Mucosa of descending colon (tissue), 3 donors: ENCODE data around the gene PCDH12. TPM values are rescaled to one million over a fixed set of nuclear protein-coding genes. Genes with fewer than 3 reads are reported as not detected.

Experiments used
- ATAC-seq: fragments of 200-7000 bp; cut with Tn5 transposase; one replicate; pipeline ENCODE4 v1.9.1; 2020; ENCODE audit warnings: mild to moderate bottlenecking, moderate library complexity
- DNase-seq, 3 donors: peaks; one replicate each; pipeline ENCODE4 v3.0.0-alpha.2; 2020
- H3K36me3 ChIP-seq: fragments of 200-600 bp; one replicate; pipeline ENCODE4 v1.8.0; 2021; ENCODE audit warnings: low read depth, mild to moderate bottlenecking
- H3K4me1 ChIP-seq: fragments of 200-600 bp; one replicate; pipeline ENCODE4 v1.8.0; 2021; ENCODE audit warnings: low read depth, mild to moderate bottlenecking
- H3K4me3 ChIP-seq: fragments of 200-600 bp; one replicate; pipeline ENCODE4 v1.8.0; 2021; ENCODE audit warnings: mild to moderate bottlenecking
- H3K9me3 ChIP-seq: fragments of 200-600 bp; one replicate; pipeline ENCODE4 v1.8.0; 2021; ENCODE audit warnings: mild to moderate bottlenecking
- intact Hi-C, 2 donors: fragments of 100-400 bp; cut with DNase I in 1 of 2; cut with micrococcal nuclease in 1 of 2; formaldehyde crosslinking; loops; one replicate each; pipeline versions ENCODE4 v1.11.0 to v1.11.1; 2022; cut with DNase I, micrococcal nuclease
- total RNA-seq, 3 donors: library from RNA; stranded (reverse); fragmentation: NEBNext Ultra II Directional in 2 of 3; extraction: Animal tissue kit (Norgen Biotek cat#: 25700) in 2 of 3; gene quantifications; one replicate each; pipeline versions ENCODE4 v1.2.1 to v1.2.4, GENCODE V29; 2021 to 2023
- TF ChIP-seq, protein P1 (sequence below): fragments of 200-600 bp; IDR thresholded peaks from one replicate; pipeline ENCODE4 v1.8.0; 2022; ENCODE audit warnings: antibody characterized with exemption, mild to moderate bottlenecking
- donor health status: DM: no; HTN: no; CAD: no; lungs with moderate emphysema.
- donor health status: DM: no; HTN: no; CAD: no.
- donor health status: DM: no; HTN: yes; CAD: no.

The PCDH12 gene
- total RNA-seq, 3 donors from 2014 or later, result 1.2 to 3.2 (median 2.2) TPM

DNA sequence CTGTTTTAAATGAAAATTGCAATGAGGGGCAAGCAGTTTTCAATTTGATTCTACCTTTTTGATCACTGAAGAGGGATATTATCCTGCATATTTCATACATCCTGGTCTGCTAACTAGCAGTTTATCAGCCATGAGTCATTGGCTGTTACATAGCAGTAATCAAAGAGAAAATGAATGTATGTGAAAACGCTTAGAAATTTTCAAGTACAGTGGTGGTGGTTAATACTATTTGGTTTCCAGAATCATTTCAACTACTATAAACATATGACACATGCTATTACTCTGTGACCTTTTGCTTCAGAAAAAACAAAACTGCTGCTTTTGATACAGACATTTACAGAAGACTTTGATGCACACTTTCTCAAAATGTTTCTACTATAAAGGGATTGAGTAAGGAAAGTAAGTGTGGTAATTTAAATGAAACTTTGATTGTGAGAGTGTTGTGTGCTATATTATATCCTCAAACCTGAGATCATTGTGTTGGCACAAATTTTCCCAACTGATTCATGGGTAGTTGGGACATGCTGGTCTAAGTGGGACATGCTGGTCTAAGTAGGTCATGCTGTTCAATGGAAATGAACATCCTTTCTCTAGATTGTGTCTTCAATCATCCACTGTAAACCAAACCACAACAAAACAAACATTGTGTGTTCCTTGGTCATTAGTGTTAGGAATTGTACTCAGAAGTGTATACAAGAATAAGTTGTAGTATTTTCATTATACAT, 16.0 kb upstream of the PCDH12 start:
- H3K9me3 ChIP-seq, result no peaks in the 10 kb centered on the region
- no peaks in the 10 kb centered on the region for H3K36me3 ChIP-seq
- TF ChIP-seq, protein P1, sequence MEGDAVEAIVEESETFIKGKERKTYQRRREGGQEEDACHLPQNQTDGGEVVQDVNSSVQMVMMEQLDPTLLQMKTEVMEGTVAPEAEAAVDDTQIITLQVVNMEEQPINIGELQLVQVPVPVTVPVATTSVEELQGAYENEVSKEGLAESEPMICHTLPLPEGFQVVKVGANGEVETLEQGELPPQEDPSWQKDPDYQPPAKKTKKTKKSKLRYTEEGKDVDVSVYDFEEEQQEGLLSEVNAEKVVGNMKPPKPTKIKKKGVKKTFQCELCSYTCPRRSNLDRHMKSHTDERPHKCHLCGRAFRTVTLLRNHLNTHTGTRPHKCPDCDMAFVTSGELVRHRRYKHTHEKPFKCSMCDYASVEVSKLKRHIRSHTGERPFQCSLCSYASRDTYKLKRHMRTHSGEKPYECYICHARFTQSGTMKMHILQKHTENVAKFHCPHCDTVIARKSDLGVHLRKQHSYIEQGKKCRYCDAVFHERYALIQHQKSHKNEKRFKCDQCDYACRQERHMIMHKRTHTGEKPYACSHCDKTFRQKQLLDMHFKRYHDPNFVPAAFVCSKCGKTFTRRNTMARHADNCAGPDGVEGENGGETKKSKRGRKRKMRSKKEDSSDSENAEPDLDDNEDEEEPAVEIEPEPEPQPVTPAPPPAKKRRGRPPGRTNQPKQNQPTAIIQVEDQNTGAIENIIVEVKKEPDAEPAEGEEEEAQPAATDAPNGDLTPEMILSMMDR, result no peak
- ATAC-seq (no peak), DNase-seq (no peak)
- no peak overlapping the region for H3K4me3 ChIP-seq
- H3K4me1 ChIP-seq, result peaks cover 18% of the 10 kb centered on the region
- intact Hi-C loops, result no loop called here

GRCh38 chr5:141969783-141970771, 12.1 kb upstream of the PCDH12 start:
- Histone ChIP-seq H3K4me1 (peaks cover 18% of the 10 kb centered on the region), H3K4me3 (peak overlapping the region; percentile 45), H3K9me3 (no peaks in the 10 kb centered on the region), H3K36me3 (no peaks in the 10 kb centered on the region)
- DNase-seq, result peak in 1 of 3 donors; percentile 32
- TF ChIP-seq, protein P1, result no peak
- intact Hi-C loops, result no loop called here
- peak; percentile 43 for ATAC-seq

DNA sequence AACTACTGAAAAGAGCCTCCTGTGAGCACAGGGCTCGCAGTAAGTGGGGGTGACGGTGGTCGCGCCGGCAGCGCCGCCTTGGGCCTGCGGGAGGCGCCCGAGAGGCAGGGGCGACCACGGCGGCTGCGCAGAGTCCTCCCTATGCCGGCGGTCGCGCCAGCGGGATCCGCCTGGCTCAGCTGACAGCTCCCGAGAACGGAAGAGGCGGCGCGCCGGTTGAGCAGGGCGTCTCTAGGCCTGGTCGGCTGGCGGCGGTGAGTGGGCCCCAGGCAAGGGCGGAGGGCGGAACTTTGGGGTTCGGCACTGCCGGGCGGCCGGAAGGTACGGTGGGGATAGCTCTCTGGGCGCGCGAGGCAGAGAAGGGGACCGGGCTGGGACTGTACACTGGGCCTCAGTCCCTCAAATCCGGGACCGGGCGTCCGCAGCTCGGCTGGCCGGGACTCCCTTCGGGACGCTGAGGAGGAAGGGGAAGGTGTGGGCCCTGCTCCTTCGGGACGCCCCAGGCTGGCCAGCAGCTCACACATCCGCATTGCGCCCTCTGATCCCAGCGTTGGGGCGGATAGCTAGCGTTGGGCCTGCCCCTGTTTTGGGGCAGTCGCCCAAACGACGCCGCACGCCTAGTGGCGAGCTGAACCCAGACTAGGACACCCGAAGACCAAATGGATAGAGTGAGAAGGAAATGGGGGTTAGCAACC, 11.1 kb upstream of the PCDH12 start, which contains the start of gene RNF14:
Gene RNF14, plus strand, starts transcription at position 192 of the 695 bp plus-strand sequence. CDS start 4,484 bp downstream, outside the sequence.
- ATAC-seq (peak; percentile 96), DNase-seq (peak; percentile 94 to 98 (median 97))
- Histone ChIP-seq H3K4me1 (peaks cover 18% of the 10 kb centered on the region), H3K4me3 (peak within 1 kb of the TSS; percentile 45), H3K36me3 (no peaks in the 10 kb centered on the region), H3K9me3 (no peaks in the 10 kb centered on the region)
- intact Hi-C loops, result no loop called here
- TF ChIP-seq, protein P1, result peak; percentile 98

GRCh38 chr5:141966963-141967333, 8.9 kb upstream of the PCDH12 start:
- H3K9me3 ChIP-seq, result no peaks in the 10 kb centered on the region
- no peak overlapping the region for H3K4me3 ChIP-seq
- intact Hi-C loops, result no loop called here
- H3K4me1 ChIP-seq, result peaks cover 18% of the 10 kb centered on the region
- TF ChIP-seq, protein P1, result no peak
- ATAC-seq, result no peak
- no peaks in the 10 kb centered on the region for H3K36me3 ChIP-seq
- DNase-seq, result no peak

- Histone ChIP-seq H3K36me3 (no peaks in the 10 kb centered on the region), H3K4me1 (peaks cover 18% of the 10 kb centered on the region), H3K4me3 (no peak overlapping the region), H3K9me3 (no peaks in the 10 kb centered on the region)
- intact Hi-C loops, result no loop called here
- DNase-seq (no peak), ATAC-seq (no peak)
- TF ChIP-seq, protein P1, result no peak
These were observed 8.4 kb upstream of the PCDH12 start for GRCh38 chr5:141966275-141966962.
